Stomach (tissue), 9 donors: ENCODE measurements around the gene MYBPC3. TPM values are rescaled to one million over a fixed set of nuclear protein-coding genes. Genes with fewer than 3 reads are reported as not detected.
"Not testable (repeated sequence)": the region's sequence is repeated elsewhere in the genome, so short reads cannot be mapped to it uniquely, and the experiment has no call there.

Experiments used
- DNase-seq, 2 donors: peaks; one replicate each; pipeline versions ENCODE4 v3.0.0 to v3.0.0-alpha.2; 2013 to 2019
- H3K27ac ChIP-seq, 5 donors: fragments of 200-600 bp in 4 of 5; sonication (generic) in 4 of 5; one replicate each; pipeline ENCODE4 v1.5.1; 2013 to 2019; ENCODE audit warnings: mild to moderate bottlenecking in 1 of 5, moderate library complexity in 1 of 5
- H3K27me3 ChIP-seq, 3 donors: fragments of 200-600 bp; sonication (generic); one replicate each; pipeline ENCODE4 v1.5.1; 2017 to 2019; ENCODE audit warnings: mixed run types in 1 of 3
- H3K36me3 ChIP-seq, 4 donors: fragments of 200-600 bp; sonication (generic); 1 replicate in 3 of 4; 2 replicates in 1 of 4; pipeline ENCODE4 v1.5.1; 2016 to 2019
- H3K4me1 ChIP-seq, 4 donors: fragments of 200-600 bp; sonication (generic); one replicate each; pipeline ENCODE4 v1.5.1; 2016 to 2019
- H3K4me3 ChIP-seq, 4 donors: fragments of 200-600 bp; sonication (generic) in 3 of 4; one replicate each; pipeline ENCODE4 v1.5.1; 2016 to 2019; ENCODE audit warnings: mild to moderate bottlenecking in 1 of 4
- H3K9me3 ChIP-seq, 4 donors: fragments of 200-600 bp; sonication (generic); one replicate each; pipeline ENCODE4 v1.5.1; 2016 to 2019
- EP300 ChIP-seq: sonication (generic); formaldehyde crosslinking; IDR thresholded peaks from one replicate; pipeline ENCODE4 v1.6.1; 2017; ENCODE audit warnings: antibody characterized with exemption
- POLR2A ChIP-seq, 4 donors: fragments of 450-650 bp; IDR thresholded peaks; one replicate each; pipeline ENCODE4 v1.6.1; 2016; ENCODE audit warnings: antibody characterized with exemption in 4 of 4, control low read depth in 2 of 4, mild to moderate bottlenecking in 1 of 4, moderate library complexity in 1 of 4
- POLR2AphosphoS5 ChIP-seq, 3 donors: sonication (generic); formaldehyde crosslinking; IDR thresholded peaks; one replicate each; pipeline ENCODE4 v1.6.1; 2016; ENCODE audit warnings: antibody characterized with exemption in 3 of 3
- WGBS, 5 donors: extraction: QIAGEN DNeasy Blood & Tissue Kit in 3 of 5; methylation state at CpG; one replicate each; pipeline versions ENCODE4 v1.1.5 to v1.1.7; 2013 to 2018; 5-methylcytosine and 5-hydroxymethylcytosine counted together
- intact Hi-C: fragments of 100-400 bp; cut with DNase I; formaldehyde crosslinking; loops from one replicate; pipeline ENCODE4 v1.15.1; 2023; ENCODE audit warnings: low total_unique reads
- polyA plus RNA-seq, 3 donors: library from polyadenylated mRNA; stranded (reverse); fragments of 200-250 nt; gene quantifications; one replicate each; pipeline ENCODE4 v1.2.3, GENCODE V29; 2013
- total RNA-seq, 5 donors: library from RNA; depleted of rRNA; stranded (reverse); fragments of >200 nt; gene quantifications; one replicate each; pipeline versions ENCODE4 v1.1.0 to v1.2.3, GENCODE V29; 2014 to 2016
- TF ChIP-seq, protein P1 (sequence below), 7 experiments: fragments of 450-650 bp in 4 of 7; fragments of 200-600 bp in 3 of 7; sonication (generic) in 3 of 7; IDR thresholded peaks; one replicate each; pipeline ENCODE4 v1.5.1; 2016 to 2019; ENCODE audit warnings: antibody characterized with exemption in 7 of 7, control low read depth in 2 of 7, mild to moderate bottlenecking in 1 of 7
- donor health status: healthy with polysubstance abuse.
- donor health status: Bipolar disorder and iron deficiency.
- donor health status: healthy.

MYBPC3 gene
- total and polyA plus RNA-seq, 8 donors, result 0.72 to 15.6 (median 1.5) TPM; not detected in 2

DNA sequence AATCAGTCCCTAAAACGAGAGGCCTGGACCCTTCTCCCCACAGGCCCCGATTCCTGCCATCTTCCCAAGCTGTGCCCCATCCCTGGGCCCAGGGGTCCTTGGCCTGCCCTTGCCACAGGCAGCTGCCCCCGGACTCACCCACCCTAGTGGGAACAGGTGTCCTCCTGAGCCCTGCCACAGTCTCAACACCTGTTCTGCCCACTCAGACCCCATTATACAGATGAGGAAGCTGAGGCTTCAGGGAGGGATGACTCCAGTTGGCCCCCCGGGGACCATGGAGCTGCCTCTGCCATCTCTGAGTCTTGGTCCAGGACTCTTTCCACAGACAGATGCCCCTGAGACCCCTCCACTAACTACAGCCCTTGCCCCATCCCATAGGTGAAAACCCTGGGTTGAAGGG is 15.9 kb downstream of the MYBPC3 start:
- no peak overlapping the region for H3K4me3 ChIP-seq
- WGBS, 5 donors, result 84 to 92% (median 85%) methylated on average over 4 of the region's 4 CpGs
- no peaks in the 10 kb centered on the region for H3K27me3 ChIP-seq
- no peak for TF ChIP-seq POLR2A (IDR thresholded peaks at IDR 0.05)
- no peak for TF ChIP-seq EP300
- TF ChIP-seq, protein P1, sequence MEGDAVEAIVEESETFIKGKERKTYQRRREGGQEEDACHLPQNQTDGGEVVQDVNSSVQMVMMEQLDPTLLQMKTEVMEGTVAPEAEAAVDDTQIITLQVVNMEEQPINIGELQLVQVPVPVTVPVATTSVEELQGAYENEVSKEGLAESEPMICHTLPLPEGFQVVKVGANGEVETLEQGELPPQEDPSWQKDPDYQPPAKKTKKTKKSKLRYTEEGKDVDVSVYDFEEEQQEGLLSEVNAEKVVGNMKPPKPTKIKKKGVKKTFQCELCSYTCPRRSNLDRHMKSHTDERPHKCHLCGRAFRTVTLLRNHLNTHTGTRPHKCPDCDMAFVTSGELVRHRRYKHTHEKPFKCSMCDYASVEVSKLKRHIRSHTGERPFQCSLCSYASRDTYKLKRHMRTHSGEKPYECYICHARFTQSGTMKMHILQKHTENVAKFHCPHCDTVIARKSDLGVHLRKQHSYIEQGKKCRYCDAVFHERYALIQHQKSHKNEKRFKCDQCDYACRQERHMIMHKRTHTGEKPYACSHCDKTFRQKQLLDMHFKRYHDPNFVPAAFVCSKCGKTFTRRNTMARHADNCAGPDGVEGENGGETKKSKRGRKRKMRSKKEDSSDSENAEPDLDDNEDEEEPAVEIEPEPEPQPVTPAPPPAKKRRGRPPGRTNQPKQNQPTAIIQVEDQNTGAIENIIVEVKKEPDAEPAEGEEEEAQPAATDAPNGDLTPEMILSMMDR (IDR thresholded peaks at IDR 0.05), result no peak
- TF ChIP-seq POLR2AphosphoS5 (IDR thresholded peaks at IDR 0.05), result no peak
- H3K27ac ChIP-seq, result no peak overlapping the region
- no peaks in the 10 kb centered on the region for H3K9me3 ChIP-seq
- H3K36me3 ChIP-seq, result no peaks in the 10 kb centered on the region
- intact Hi-C loops, result no loop called here
- H3K4me1 ChIP-seq, result peaks cover 4 to 14% (median 8%) of the 10 kb centered on the region in 4 donors
- DNase-seq, result no peak

DNA sequence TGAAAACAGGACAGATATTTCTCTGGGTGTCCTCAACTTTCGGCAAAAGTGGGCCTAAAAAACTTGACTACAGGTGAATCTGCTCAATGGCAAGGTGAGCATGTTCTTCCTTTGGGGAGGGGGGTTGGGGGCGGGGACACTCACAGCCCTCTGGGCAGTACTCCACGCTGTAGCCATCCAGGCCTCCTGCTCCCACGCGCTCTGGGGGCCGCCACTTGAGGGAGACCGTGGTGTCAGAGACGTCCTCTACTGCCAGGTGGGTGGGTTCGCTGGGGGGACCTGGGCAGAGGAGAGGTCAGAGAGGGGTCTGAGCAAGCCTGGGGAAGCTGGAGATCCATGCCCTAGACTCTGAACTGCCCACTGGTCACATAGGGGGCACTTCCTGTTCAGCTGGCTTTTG is 16.8 kb downstream of the MYBPC3 start:
- Histone ChIP-seq H3K4me3 (no peak overlapping the region), H3K9me3 (no peaks in the 10 kb centered on the region), H3K4me1 (peaks cover 9 to 23% (median 15%) of the 10 kb centered on the region in 4 donors), H3K36me3 (no peaks in the 10 kb centered on the region), H3K27me3 (no peaks in the 10 kb centered on the region), H3K27ac (no peak overlapping the region)
- DNase-seq, result no peak
- WGBS, 5 donors, result 80 to 93% (median 88%) methylated on average over 5 to 9 of the region's 9 CpGs
- TF ChIP-seq, protein P1 (IDR thresholded peaks at IDR 0.05), result no peak
- TF ChIP-seq EP300, result no peak
- TF ChIP-seq POLR2AphosphoS5 (IDR thresholded peaks at IDR 0.05), result no peak
- TF ChIP-seq POLR2A (IDR thresholded peaks at IDR 0.05), result no peak
- intact Hi-C loops, result no loop called here

DNA sequence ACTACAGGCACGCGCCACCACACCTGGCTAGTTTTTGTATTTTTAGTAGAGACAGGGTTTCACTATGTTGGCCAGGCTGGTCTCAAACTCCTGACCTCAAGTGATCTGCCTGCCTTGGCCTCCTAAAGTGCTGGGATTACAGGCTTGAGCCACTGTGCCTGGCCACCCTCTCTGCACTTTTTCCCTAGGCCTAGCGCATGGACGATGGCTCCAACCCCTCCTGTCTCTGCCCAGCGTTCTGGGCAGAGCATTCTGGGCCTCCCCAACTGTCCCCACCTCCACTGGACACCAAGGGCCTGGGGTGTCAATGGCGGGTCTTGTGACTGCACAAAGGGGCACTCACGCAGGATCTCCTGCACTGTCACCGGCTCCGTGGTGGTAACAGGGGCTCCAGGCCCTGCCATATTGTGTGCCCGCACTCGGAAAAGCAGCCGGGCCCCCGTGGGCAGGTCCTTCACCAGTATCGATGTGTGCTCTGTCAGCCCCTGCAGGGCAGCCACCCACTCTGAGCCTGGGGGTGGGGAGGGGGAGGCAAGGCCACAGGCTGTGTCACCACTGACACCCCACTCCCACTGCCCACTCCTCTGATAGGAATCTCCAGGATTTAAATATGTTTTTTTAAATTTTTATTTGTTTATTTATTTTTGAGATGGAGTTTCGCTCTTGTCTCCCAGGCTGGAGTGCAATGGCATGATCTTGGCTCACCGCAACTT is 17.6 kb downstream of the MYBPC3 start:
- H3K27me3 ChIP-seq, H3K27ac ChIP-seq, H3K9me3 ChIP-seq, intact Hi-C loops, H3K36me3 ChIP-seq, H3K4me3 ChIP-seq, DNase-seq: not testable (repeated sequence)
- 96 to 97% (median 96%) methylated on average over 8 to 16 of the region's 16 CpGs for WGBS, 5 donors
- peaks cover 18 to 31% (median 22%) of the 10 kb centered on the region in 4 donors for H3K4me1 ChIP-seq

DNA sequence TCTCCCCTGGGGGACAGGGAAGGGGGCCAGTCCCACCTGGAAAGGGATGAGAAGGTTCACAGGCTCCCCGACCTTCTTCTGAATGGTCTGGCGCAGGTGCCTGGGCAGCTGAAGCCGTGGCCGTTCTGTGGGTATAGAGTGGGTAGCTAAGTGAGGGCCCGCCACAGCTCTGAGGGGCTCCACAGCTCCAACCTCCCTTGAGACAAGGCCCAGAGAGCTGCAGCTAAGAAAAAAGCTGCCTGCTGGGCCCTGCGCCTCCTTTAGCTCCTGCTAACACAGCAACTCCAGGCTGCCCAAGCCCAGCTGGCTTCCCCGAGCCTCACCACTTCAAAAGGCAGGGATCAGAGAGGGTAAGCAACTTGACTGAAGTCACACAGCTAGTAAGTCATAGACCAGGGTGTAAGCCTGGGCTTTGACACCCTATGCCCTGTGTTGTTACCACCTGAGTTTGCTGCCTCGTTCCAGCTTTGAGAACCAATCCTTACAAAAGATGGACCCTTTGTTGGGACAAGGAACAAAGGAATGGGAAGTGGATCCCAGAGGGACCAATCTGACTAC is 18.5 kb downstream of the MYBPC3 start:
- intact Hi-C loops, result no loop called here
- no peak overlapping the region for H3K27ac ChIP-seq
- peaks cover 24 to 40% (median 28%) of the 10 kb centered on the region in 4 donors for H3K4me1 ChIP-seq
- WGBS, 5 donors, result 89 to 93% (median 92%) methylated on average over 6 to 8 of the region's 8 CpGs
- peaks cover 0 to 8% (median 0%) of the 10 kb centered on the region in 4 donors for H3K36me3 ChIP-seq
- TF ChIP-seq POLR2A (IDR thresholded peaks at IDR 0.05) (no peak), POLR2AphosphoS5 (IDR thresholded peaks at IDR 0.05) (no peak), EP300 (no peak)
- TF ChIP-seq, protein P1 (IDR thresholded peaks at IDR 0.05), result no peak
- H3K27me3 ChIP-seq, result no peaks in the 10 kb centered on the region
- H3K9me3 ChIP-seq, result no peaks in the 10 kb centered on the region
- no peak for DNase-seq
- no peak overlapping the region for H3K4me3 ChIP-seq

DNA sequence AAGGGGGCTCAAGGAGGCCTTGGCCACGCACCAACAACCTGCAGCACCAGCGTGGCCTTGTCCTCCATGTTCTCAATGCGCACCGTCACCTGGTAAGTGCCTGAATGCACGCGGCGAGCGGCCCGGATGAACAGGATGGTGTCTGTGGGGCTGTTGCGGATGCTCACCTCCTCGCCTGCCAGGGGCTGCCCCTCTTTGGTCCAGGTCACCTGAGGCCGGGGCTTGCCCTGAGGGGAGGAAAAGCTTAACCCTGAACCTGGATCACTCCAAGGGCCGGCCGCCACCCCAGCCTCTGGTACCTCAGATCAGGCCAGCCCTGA is 19.0 kb downstream of the MYBPC3 start:
- Histone ChIP-seq H3K27ac (no peak overlapping the region), H3K36me3 (peaks cover 0 to 13% (median 0%) of the 10 kb centered on the region in 4 donors), H3K4me3 (no peak overlapping the region), H3K4me1 (peaks cover 24 to 41% (median 28%) of the 10 kb centered on the region in 4 donors), H3K9me3 (no peaks in the 10 kb centered on the region), H3K27me3 (no peaks in the 10 kb centered on the region)
- intact Hi-C loops, result no loop called here
- 95 to 100% (median 96%) methylated on average over 5 to 14 of the region's 14 CpGs for WGBS, 5 donors
- DNase-seq, result no peak
- TF ChIP-seq EP300, result no peak
- no peak for TF ChIP-seq POLR2AphosphoS5 (IDR thresholded peaks at IDR 0.05)
- TF ChIP-seq POLR2A (IDR thresholded peaks at IDR 0.05), result no peak
- TF ChIP-seq, protein P1 (IDR thresholded peaks at IDR 0.05), result no peak
